Liver (tissue), 9 donors: Measurements from ENCODE around the gene TLL2. TPM values are rescaled to one million over a fixed set of nuclear protein-coding genes. Genes with fewer than 3 reads are reported as not detected.

Source experiments
- DNase-seq: peaks from one replicate; pipeline ENCODE4 v3.0.0-alpha.2; 2017; ENCODE audit warnings: low spot score
- H3K27ac ChIP-seq, 2 donors: one replicate each; pipeline ENCODE4 v1.7.0; 2013; ENCODE audit warnings: inconsistent platforms in 2 of 2, low read length in 2 of 2, control low read depth in 1 of 2, low read depth in 1 of 2, mild to moderate bottlenecking in 1 of 2
- H3K27me3 ChIP-seq, 4 donors: one replicate each; pipeline versions ENCODE4 v1.6.1 to v1.7.0; 2013; ENCODE audit warnings: low read length in 3 of 4, inconsistent platforms in 1 of 4, mild to moderate bottlenecking in 1 of 4, moderate library complexity in 1 of 4; ENCODE audit not compliant: control insufficient read depth in 4 of 4, insufficient read depth in 4 of 4
- H3K36me3 ChIP-seq, 4 donors: one replicate each; pipeline versions ENCODE4 v1.6.1 to v1.7.0; 2013; ENCODE audit warnings: low read length in 3 of 4, mild to moderate bottlenecking in 3 of 4, low read depth in 1 of 4, moderate library complexity in 1 of 4; ENCODE audit not compliant: control insufficient read depth in 4 of 4, insufficient read depth in 3 of 4
- H3K4me1 ChIP-seq, 4 donors: one replicate each; pipeline versions ENCODE4 v1.6.1 to v1.7.0; 2013; ENCODE audit warnings: low read length in 3 of 4, mild to moderate bottlenecking in 3 of 4, moderate library complexity in 1 of 4; ENCODE audit not compliant: control insufficient read depth in 4 of 4, insufficient read depth in 4 of 4
- H3K4me3 ChIP-seq, 3 donors: one replicate each; pipeline versions ENCODE4 v1.6.1 to v1.7.0; 2013; ENCODE audit warnings: low read length in 3 of 3, control low read depth in 1 of 3, low read depth in 1 of 3, mild to moderate bottlenecking in 1 of 3
- H3K9ac ChIP-seq, 2 donors: one replicate each; pipeline ENCODE4 v1.7.0; 2013; ENCODE audit warnings: low read length in 2 of 2, mild to moderate bottlenecking in 2 of 2, moderate library complexity in 2 of 2, control low read depth in 1 of 2, low read depth in 1 of 2
- H3K9me3 ChIP-seq, 4 donors: one replicate each; pipeline versions ENCODE4 v1.6.1 to v1.7.0; 2013; ENCODE audit warnings: low read length in 3 of 4; ENCODE audit not compliant: control insufficient read depth in 4 of 4
- ATF3 ChIP-seq: IDR thresholded peaks from 2 replicates; pipeline ENCODE4 v1.6.1; 2016; ENCODE audit warnings: antibody characterized with exemption
- CTCF ChIP-seq: fragments of 150-350 bp; IDR thresholded peaks from 2 replicates; pipeline ENCODE4 v1.5.1; 2017; ENCODE audit warnings: improper control_type of control experiment, low read depth, low read length; ENCODE audit not compliant: missing input control
- EGR1 ChIP-seq, 2 donors: IDR thresholded peaks; 2 replicates each; pipeline ENCODE4 v1.6.1; 2016 to 2018; ENCODE audit warnings: antibody characterized with exemption in 2 of 2, low read depth in 2 of 2
- FOXA1 ChIP-seq: IDR thresholded peaks from 2 replicates; pipeline ENCODE4 v1.6.1; 2016; ENCODE audit warnings: antibody characterized with exemption
- FOXA2 ChIP-seq: IDR thresholded peaks from 2 replicates; pipeline ENCODE4 v1.6.1; 2016; ENCODE audit warnings: antibody characterized with exemption
- GABPA ChIP-seq, 2 donors: IDR thresholded peaks in 1 of 2; conservative IDR thresholded peaks in 1 of 2; 2 replicates each; pipeline ENCODE4 v1.6.1; 2016; ENCODE audit warnings: antibody characterized with exemption in 2 of 2, mild to moderate bottlenecking in 1 of 2, moderate library complexity in 1 of 2
- HNF4A ChIP-seq, 2 donors: conservative IDR thresholded peaks; 2 replicates each; pipeline ENCODE4 v1.6.1; 2016; ENCODE audit warnings: antibody characterized with exemption in 2 of 2, mild to moderate bottlenecking in 2 of 2
- HNF4G ChIP-seq: IDR thresholded peaks from 2 replicates; pipeline ENCODE4 v1.6.1; 2016; ENCODE audit warnings: antibody characterized with exemption
- JUND ChIP-seq, 2 donors: IDR thresholded peaks; 2 replicates each; pipeline ENCODE4 v1.6.1; 2016; ENCODE audit warnings: antibody characterized with exemption in 2 of 2
- MAX ChIP-seq: IDR thresholded peaks from 2 replicates; pipeline ENCODE4 v1.6.1; 2016; ENCODE audit warnings: antibody characterized with exemption
- NR2F2 ChIP-seq: IDR thresholded peaks from 2 replicates; pipeline ENCODE4 v1.6.1; 2016; ENCODE audit warnings: antibody characterized with exemption
- RAD21 ChIP-seq, 2 donors: IDR thresholded peaks; 2 replicates each; pipeline ENCODE4 v1.6.1; 2016; ENCODE audit warnings: antibody characterized with exemption in 2 of 2, mild to moderate bottlenecking in 2 of 2
- REST ChIP-seq: IDR thresholded peaks from 2 replicates; pipeline ENCODE4 v1.6.1; 2016; ENCODE audit warnings: antibody characterized with exemption, mild to moderate bottlenecking
- RXRA ChIP-seq, 2 donors: IDR thresholded peaks; 2 replicates each; pipeline ENCODE4 v1.6.1; 2017 to 2018; ENCODE audit warnings: antibody characterized with exemption in 2 of 2, mild to moderate bottlenecking in 1 of 2
- SP1 ChIP-seq: IDR thresholded peaks from 2 replicates; pipeline ENCODE4 v1.6.1; 2018; ENCODE audit warnings: antibody characterized with exemption, mild to moderate bottlenecking
- TAF1 ChIP-seq: conservative IDR thresholded peaks from 2 replicates; pipeline ENCODE4 v1.6.1; 2016; ENCODE audit warnings: antibody characterized with exemption, mild to moderate bottlenecking
- YY1 ChIP-seq: IDR thresholded peaks from 2 replicates; pipeline ENCODE4 v1.6.1; 2016; ENCODE audit warnings: antibody characterized with exemption, mild to moderate bottlenecking
- ZBTB33 ChIP-seq: IDR thresholded peaks from 2 replicates; pipeline ENCODE4 v1.6.1; 2016; ENCODE audit warnings: antibody characterized with exemption
- whole genome bisulfite sequencing: extraction: QIAGEN DNeasy Blood & Tissue Kit; methylation state at CpG from one replicate; pipeline ENCODE4 v1.1.7; 2013; 5-methylcytosine and 5-hydroxymethylcytosine counted together
- polyA plus RNA-seq, 2 donors: library from polyadenylated mRNA; stranded (reverse) in 1 of 2; unstranded in 1 of 2; fragments of 200-250 nt in 1 of 2; fragments of >200 nt in 1 of 2; fragmentation: Nextera tagmentation in 1 of 2; extraction: Ambion mirVana in 1 of 2; gene quantifications; one replicate each; pipeline versions ENCODE4 v1.2.1 to v1.2.3, GENCODE V29; 2013 to 2015
- total RNA-seq, 2 donors: library from RNA; depleted of rRNA; stranded (reverse); fragments of >200 nt; gene quantifications; one replicate each; pipeline ENCODE4 v1.2.3, GENCODE V29; 2014
- donor health status: healthy.
- donor health status: healthy.
- donor health status: healthy.
- donor health status: healthy.
- donor health status: healthy.

TLL2 gene
- total and polyA plus RNA-seq, 4 donors, result 0.06 to 0.19 (median 0.08) TPM; not detected in 1

- DNase-seq, result no peak
- H3K36me3 ChIP-seq, result no peaks in the 10 kb centered on the region
- TF ChIP-seq CTCF (no peak), REST (no peak), RXRA (IDR thresholded peaks at IDR 0.05) (no peak), ATF3 (no peak), MAX (no peak), NR2F2 (no peak), EGR1 (IDR thresholded peaks at IDR 0.05; ENCODE audit: low read depth in 2 of 2) (no peak), RAD21 (IDR thresholded peaks at IDR 0.05) (no peak), TAF1 (no peak), JUND (IDR thresholded peaks at IDR 0.05) (no peak), ZBTB33 (no peak), FOXA1 (no peak), SP1 (no peak), YY1 (no peak)
- no peaks in the 10 kb centered on the region for H3K9me3 ChIP-seq
- no peak overlapping the region for H3K4me3 ChIP-seq
- H3K4me1 ChIP-seq, result no peaks in the 10 kb centered on the region
- H3K27me3 ChIP-seq, result no peaks in the 10 kb centered on the region
- no peak overlapping the region for H3K27ac ChIP-seq
- WGBS, result 83% methylated on average over 4 of the region's 4 CpGs
- no peak overlapping the region for H3K9ac ChIP-seq
Observed at GRCh38 chr10:96367470-96367869, 146.3 kb downstream of the TLL2 start.

- Histone ChIP-seq H3K4me3 (no peak overlapping the region), H3K9ac (no peak overlapping the region), H3K27ac (no peak overlapping the region), H3K36me3 (no peaks in the 10 kb centered on the region), H3K9me3 (no peaks in the 10 kb centered on the region), H3K27me3 (no peaks in the 10 kb centered on the region), H3K4me1 (no peaks in the 10 kb centered on the region)
- WGBS, result 87% methylated on average over 3 of the region's 3 CpGs
- no peak for DNase-seq
- TF ChIP-seq RAD21 (IDR thresholded peaks at IDR 0.05) (no peak), FOXA1 (no peak), NR2F2 (no peak), EGR1 (IDR thresholded peaks at IDR 0.05; ENCODE audit: low read depth in 2 of 2) (no peak), ATF3 (no peak), MAX (no peak), HNF4G (no peak), GABPA (IDR thresholded peaks at IDR 0.05 in 1 of 2, conservative IDR thresholded peaks at IDR 0.05 in 1 of 2) (no peak), FOXA2 (no peak), SP1 (no peak), RXRA (IDR thresholded peaks at IDR 0.05) (no peak), CTCF (no peak), HNF4A (conservative IDR thresholded peaks at IDR 0.05) (no peak), YY1 (no peak), TAF1 (no peak)
Observed at GRCh38 chr10:96366508-96366907, 147.2 kb downstream of the TLL2 start.
